Stomach (tissue), 9 donors: ENCODE measurements around the gene C2CD2. TPM values are rescaled to one million over a fixed set of nuclear protein-coding genes. Genes with fewer than 3 reads are reported as not detected.

Experiments used
- DNase-seq, 2 donors: peaks; one replicate each; pipeline versions ENCODE4 v3.0.0 to v3.0.0-alpha.2; 2013 to 2019
- H3K27ac ChIP-seq, 5 donors: fragments of 200-600 bp in 4 of 5; sonication (generic) in 4 of 5; one replicate each; pipeline ENCODE4 v1.5.1; 2013 to 2019; ENCODE audit warnings: mild to moderate bottlenecking in 1 of 5, moderate library complexity in 1 of 5
- H3K27me3 ChIP-seq, 3 donors: fragments of 200-600 bp; sonication (generic); one replicate each; pipeline ENCODE4 v1.5.1; 2017 to 2019; ENCODE audit warnings: mixed run types in 1 of 3
- H3K36me3 ChIP-seq, 4 donors: fragments of 200-600 bp; sonication (generic); 1 replicate in 3 of 4; 2 replicates in 1 of 4; pipeline ENCODE4 v1.5.1; 2016 to 2019
- H3K4me1 ChIP-seq, 4 donors: fragments of 200-600 bp; sonication (generic); one replicate each; pipeline ENCODE4 v1.5.1; 2016 to 2019
- H3K4me3 ChIP-seq, 4 donors: fragments of 200-600 bp; sonication (generic) in 3 of 4; one replicate each; pipeline ENCODE4 v1.5.1; 2016 to 2019; ENCODE audit warnings: mild to moderate bottlenecking in 1 of 4
- H3K9me3 ChIP-seq, 4 donors: fragments of 200-600 bp; sonication (generic); one replicate each; pipeline ENCODE4 v1.5.1; 2016 to 2019
- CTCF ChIP-seq, 7 experiments: fragments of 450-650 bp in 4 of 7; fragments of 200-600 bp in 3 of 7; sonication (generic) in 3 of 7; IDR thresholded peaks; one replicate each; pipeline ENCODE4 v1.5.1; 2016 to 2019; ENCODE audit warnings: antibody characterized with exemption in 7 of 7, control low read depth in 2 of 7, mild to moderate bottlenecking in 1 of 7
- EP300 ChIP-seq: sonication (generic); formaldehyde crosslinking; IDR thresholded peaks from one replicate; pipeline ENCODE4 v1.6.1; 2017; ENCODE audit warnings: antibody characterized with exemption
- POLR2A ChIP-seq, 4 donors: fragments of 450-650 bp; IDR thresholded peaks; one replicate each; pipeline ENCODE4 v1.6.1; 2016; ENCODE audit warnings: antibody characterized with exemption in 4 of 4, control low read depth in 2 of 4, mild to moderate bottlenecking in 1 of 4, moderate library complexity in 1 of 4
- POLR2AphosphoS5 ChIP-seq, 3 donors: sonication (generic); formaldehyde crosslinking; IDR thresholded peaks; one replicate each; pipeline ENCODE4 v1.6.1; 2016; ENCODE audit warnings: antibody characterized with exemption in 3 of 3
- WGBS, 5 donors: extraction: QIAGEN DNeasy Blood & Tissue Kit in 3 of 5; methylation state at CpG; one replicate each; pipeline versions ENCODE4 v1.1.5 to v1.1.7; 2013 to 2018; 5-methylcytosine and 5-hydroxymethylcytosine counted together
- intact Hi-C: fragments of 100-400 bp; cut with DNase I; formaldehyde crosslinking; loops from one replicate; pipeline ENCODE4 v1.15.1; 2023; ENCODE audit warnings: low total_unique reads
- polyA plus RNA-seq, 3 donors: library from polyadenylated mRNA; stranded (reverse); fragments of 200-250 nt; gene quantifications; one replicate each; pipeline ENCODE4 v1.2.3, GENCODE V29; 2013
- total RNA-seq, 5 donors: library from RNA; depleted of rRNA; stranded (reverse); fragments of >200 nt; gene quantifications; one replicate each; pipeline versions ENCODE4 v1.1.0 to v1.2.3, GENCODE V29; 2014 to 2016
- donor health status: healthy with polysubstance abuse.
- donor health status: Bipolar disorder and iron deficiency.
- donor health status: healthy.

Gene C2CD2
- total and polyA plus RNA-seq, 8 donors = 4.6 to 31.9 (median 16.0) TPM

GRCh38 chr21:41970751-41971653 lies 17.2 kb upstream of the C2CD2 start:
- H3K36me3 ChIP-seq = no peaks in the 10 kb centered on the region
- H3K4me3 ChIP-seq = no peak overlapping the region
- peaks cover 0 to 10% (median 5%) of the 10 kb centered on the region in 4 donors for H3K4me1 ChIP-seq
- intact Hi-C loops = no loop called here
- peak; percentile 1 to 17 for DNase-seq
- no peak for TF ChIP-seq CTCF (IDR thresholded peaks at IDR 0.05)
- TF ChIP-seq POLR2AphosphoS5 (IDR thresholded peaks at IDR 0.05) = no peak
- no peak for TF ChIP-seq EP300
- TF ChIP-seq POLR2A (IDR thresholded peaks at IDR 0.05) = no peak
- 82 to 83% (median 82%) methylated on average over 20 of the region's 20 CpGs for WGBS, 5 donors
- H3K27me3 ChIP-seq = no peaks in the 10 kb centered on the region
- H3K9me3 ChIP-seq = no peaks in the 10 kb centered on the region
- H3K27ac ChIP-seq = no peak overlapping the region

GRCh38 chr21:41970106-41970391 lies 16.2 kb upstream of the C2CD2 start:
- 88 to 94% (median 89%) methylated on average over 5 of the region's 5 CpGs for WGBS, 5 donors
- intact Hi-C loops = no loop called here
- peak in 1 of 2 donors; percentile 3 for DNase-seq
- Histone ChIP-seq H3K36me3 (no peaks in the 10 kb centered on the region), H3K27me3 (no peaks in the 10 kb centered on the region), H3K27ac (no peak overlapping the region), H3K4me3 (no peak overlapping the region), H3K4me1 (peaks cover 4 to 19% (median 13%) of the 10 kb centered on the region in 4 donors), H3K9me3 (no peaks in the 10 kb centered on the region)
- no peak for TF ChIP-seq EP300
- no peak for TF ChIP-seq POLR2A (IDR thresholded peaks at IDR 0.05)
- no peak for TF ChIP-seq CTCF (IDR thresholded peaks at IDR 0.05)
- no peak for TF ChIP-seq POLR2AphosphoS5 (IDR thresholded peaks at IDR 0.05)

- intact Hi-C loops = no loop called here
- TF ChIP-seq EP300 (no peak), POLR2AphosphoS5 (IDR thresholded peaks at IDR 0.05) (no peak)
- Histone ChIP-seq H3K4me1 (peaks cover 4 to 15% (median 11%) of the 10 kb centered on the region in 4 donors), H3K27me3 (peaks cover 0 to 1% (median 0%) of the 10 kb centered on the region in 3 donors), H3K36me3 (no peaks in the 10 kb centered on the region), H3K4me3 (no peak overlapping the region), H3K9me3 (no peaks in the 10 kb centered on the region), H3K27ac (no peak overlapping the region)
- WGBS, 5 donors = 87 to 98% (median 91%) methylated on average over 4 of the region's 4 CpGs
- peak in 1 of 2 donors; percentile 0 for DNase-seq
Measured at GRCh38 chr21:41967708-41968107, 13.9 kb upstream of the C2CD2 start.

- H3K4me1 ChIP-seq = peaks cover 4 to 15% (median 11%) of the 10 kb centered on the region in 4 donors
- TF ChIP-seq EP300 = no peak
- TF ChIP-seq CTCF (IDR thresholded peaks at IDR 0.05) = no peak
- no peak for TF ChIP-seq POLR2A (IDR thresholded peaks at IDR 0.05)
- no peak for TF ChIP-seq POLR2AphosphoS5 (IDR thresholded peaks at IDR 0.05)
- H3K36me3 ChIP-seq = no peaks in the 10 kb centered on the region
- intact Hi-C loops = no loop called here
- H3K27me3 ChIP-seq = peaks cover 0 to 6% (median 0%) of the 10 kb centered on the region in 3 donors
- peak in 1 of 2 donors; percentile 0 for DNase-seq
- no peaks in the 10 kb centered on the region for H3K9me3 ChIP-seq
- WGBS, 5 donors = 92 to 96% (median 95%) methylated on average over 10 of the region's 10 CpGs
- no peak overlapping the region for H3K4me3 ChIP-seq
- H3K27ac ChIP-seq = no peak overlapping the region
Measured at GRCh38 chr21:41966872-41967621, 13.2 kb upstream of the C2CD2 start.
